ENCODE data around the gene ZBTB1. TPM values are rescaled to one million over a fixed set of nuclear protein-coding genes. Genes with fewer than 3 reads are reported as not detected.

The ZBTB1 gene
- 10 to 100 TPM in 2 of 4 donors, 1 to 10 TPM in 2; 6.2 to 44.2 (median 10.8) TPM for polyA plus RNA-seq
- long read RNA-seq, donor 1, result 0 reads
- long read RNA-seq, donor 2, result 0 reads
- long read RNA-seq, donor 3, partial matches to known transcripts, result 0 of 1 reads
- long read RNA-seq, donor 3, other reads (novel, unspliced or antisense), result 0 of 1 reads
- long read RNA-seq, donor 4, result 0 reads
- long read RNA-seq, donor 5, partial matches to known transcripts, result 5 of 5 reads
- long read RNA-seq, donor 5, other reads (novel, unspliced or antisense), result 0 of 5 reads
- long read RNA-seq, donor 6, partial matches to known transcripts, result 6 of 6 reads
- long read RNA-seq, donor 6, other reads (novel, unspliced or antisense), result 0 of 6 reads
- long read RNA-seq, donor 7, result 0 reads
- long read RNA-seq, donor 8, result 0 reads
- long read RNA-seq, donor 9, result 0 reads
- long read RNA-seq, donor 10, full-length matches to known transcripts, result 1 of 16 reads
- long read RNA-seq, donor 10, partial matches to known transcripts, result 15 of 16 reads
- long read RNA-seq, donor 10, other reads (novel, unspliced or antisense), result 0 of 16 reads

DNA sequence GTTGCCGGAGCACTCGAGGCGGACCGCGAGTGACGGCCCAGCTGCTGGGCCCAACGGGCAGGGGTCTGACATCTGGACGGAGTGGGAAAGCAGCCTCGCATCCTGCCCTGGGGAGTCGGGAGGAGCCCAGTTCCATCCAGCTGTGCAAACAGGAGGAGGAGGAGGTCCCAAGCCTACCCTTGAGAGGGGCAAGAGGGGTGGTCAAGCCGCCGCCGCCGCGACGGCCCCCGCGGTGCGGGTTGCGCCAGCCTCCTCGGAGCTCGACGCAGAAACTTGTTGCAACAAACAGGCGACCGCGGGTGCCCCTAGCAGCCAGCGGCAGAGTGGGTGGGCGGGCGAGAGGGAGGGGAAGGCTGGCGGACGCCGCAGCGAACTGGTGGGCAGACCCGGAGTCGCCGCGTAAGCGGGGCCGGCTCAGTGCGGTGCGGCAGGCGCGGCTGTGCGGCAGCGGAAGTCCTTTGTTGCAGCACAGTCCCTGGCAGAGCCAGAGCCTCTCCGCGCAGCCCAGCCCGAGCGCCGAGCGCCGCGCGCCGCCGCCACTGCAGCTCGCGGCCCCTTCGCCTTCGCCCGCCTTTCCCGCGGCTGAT, at the start of gene ZBTB1:
ZBTB1 (plus strand) TSS at position 461 of the 587 bp plus-strand sequence. CDS start 16,735 bp downstream, outside the sequence.
- no peak for FAIRE-seq
- WGBS, 3 donors, result 0 to 1% (median 0%) methylated on average over 36 to 63 of the region's 63 CpGs
- no peaks in the 10 kb centered on the region for H3K27me3 ChIP-seq (ENCODE audit: control insufficient read depth in 3 of 3, insufficient read depth in 3 of 3, low read length in 3 of 3)
- peak within 1 kb of the TSS; percentile 91 to 99 (median 92) for H3K4me3 ChIP-seq (ENCODE audit: low read depth in 1 of 3, low read length in 3 of 3)
- no peaks in the 10 kb centered on the region for H3K9me3 ChIP-seq (ENCODE audit: control insufficient read depth in 2 of 2, insufficient read depth in 1 of 2, low read depth in 1 of 2, low read length in 1 of 2)
- peaks cover 4 to 32% (median 30%) of the 10 kb centered on the region in 3 donors for H3K4me1 ChIP-seq (ENCODE audit: control insufficient read depth in 3 of 3, insufficient read depth in 2 of 3, low read depth in 1 of 3, low read length in 2 of 3)
- H3K27ac ChIP-seq (ENCODE audit: low read depth in 1 of 3, low read length in 2 of 3), result peak within 1 kb of the TSS; percentile 98 to 100 (median 100)
- DNase-seq, result peak; percentile 66 to 93
- H3K36me3 ChIP-seq (ENCODE audit: control insufficient read depth in 3 of 3, insufficient read depth in 2 of 3, low read depth in 1 of 3, low read length in 3 of 3), result no peaks in the 10 kb centered on the region

GRCh38 chr14:64459405-64460136, 45.0 kb upstream of the ZBTB1 start:
- Histone ChIP-seq H3K36me3 (ENCODE audit: control insufficient read depth in 3 of 3, insufficient read depth in 2 of 3, low read depth in 1 of 3, low read length in 3 of 3) (peaks cover 0 to 13% (median 7%) of the 10 kb centered on the region in 3 donors), H3K4me3 (ENCODE audit: low read depth in 1 of 3, low read length in 3 of 3) (no peak overlapping the region), H3K4me1 (ENCODE audit: control insufficient read depth in 3 of 3, insufficient read depth in 2 of 3, low read depth in 1 of 3, low read length in 2 of 3) (peaks cover 0 to 5% (median 0%) of the 10 kb centered on the region in 3 donors), H3K27ac (ENCODE audit: low read depth in 1 of 3, low read length in 2 of 3) (no peak overlapping the region), H3K27me3 (ENCODE audit: control insufficient read depth in 3 of 3, insufficient read depth in 3 of 3, low read length in 3 of 3) (no peaks in the 10 kb centered on the region), H3K9me3 (ENCODE audit: control insufficient read depth in 2 of 2, insufficient read depth in 1 of 2, low read depth in 1 of 2, low read length in 1 of 2) (no peaks in the 10 kb centered on the region)
- no peak for DNase-seq
- no peak for FAIRE-seq
- WGBS, 3 donors, result 74 to 85% (median 81%) methylated on average over 4 of the region's 4 CpGs

- Histone ChIP-seq H3K27me3 (ENCODE audit: control insufficient read depth in 3 of 3, insufficient read depth in 3 of 3, low read length in 3 of 3) (no peaks in the 10 kb centered on the region), H3K36me3 (ENCODE audit: control insufficient read depth in 3 of 3, insufficient read depth in 2 of 3, low read depth in 1 of 3, low read length in 3 of 3) (peaks cover 0 to 10% (median 2%) of the 10 kb centered on the region in 3 donors), H3K27ac (ENCODE audit: low read depth in 1 of 3, low read length in 2 of 3) (no peak overlapping the region), H3K4me3 (ENCODE audit: low read depth in 1 of 3, low read length in 3 of 3) (no peak overlapping the region), H3K9me3 (ENCODE audit: control insufficient read depth in 2 of 2, insufficient read depth in 1 of 2, low read depth in 1 of 2, low read length in 1 of 2) (no peaks in the 10 kb centered on the region), H3K4me1 (ENCODE audit: control insufficient read depth in 3 of 3, insufficient read depth in 2 of 3, low read depth in 1 of 3, low read length in 2 of 3) (peaks cover 0 to 7% (median 0%) of the 10 kb centered on the region in 3 donors)
- FAIRE-seq (no peak), DNase-seq (no peak)
- WGBS, 3 donors, result 85 to 88% (median 85%) methylated on average over 3 of the region's 3 CpGs
These were observed 43.3 kb upstream of the ZBTB1 start for GRCh38 chr14:64461221-64461620.

GRCh38 chr14:64463195-64463594, 41.4 kb upstream of the ZBTB1 start:
- Histone ChIP-seq H3K27me3 (ENCODE audit: control insufficient read depth in 3 of 3, insufficient read depth in 3 of 3, low read length in 3 of 3) (no peaks in the 10 kb centered on the region), H3K9me3 (ENCODE audit: control insufficient read depth in 2 of 2, insufficient read depth in 1 of 2, low read depth in 1 of 2, low read length in 1 of 2) (no peaks in the 10 kb centered on the region), H3K4me1 (ENCODE audit: control insufficient read depth in 3 of 3, insufficient read depth in 2 of 3, low read depth in 1 of 3, low read length in 2 of 3) (peaks cover 0 to 7% (median 0%) of the 10 kb centered on the region in 3 donors), H3K27ac (ENCODE audit: low read depth in 1 of 3, low read length in 2 of 3) (no peak overlapping the region), H3K36me3 (ENCODE audit: control insufficient read depth in 3 of 3, insufficient read depth in 2 of 3, low read depth in 1 of 3, low read length in 3 of 3) (peaks cover 0 to 6% (median 0%) of the 10 kb centered on the region in 3 donors), H3K4me3 (ENCODE audit: low read depth in 1 of 3, low read length in 3 of 3) (no peak overlapping the region)
- no peak for DNase-seq
- FAIRE-seq, result no peak
- 86 to 95% (median 93%) methylated on average over 2 of the region's 2 CpGs for WGBS, 3 donors

DNA sequence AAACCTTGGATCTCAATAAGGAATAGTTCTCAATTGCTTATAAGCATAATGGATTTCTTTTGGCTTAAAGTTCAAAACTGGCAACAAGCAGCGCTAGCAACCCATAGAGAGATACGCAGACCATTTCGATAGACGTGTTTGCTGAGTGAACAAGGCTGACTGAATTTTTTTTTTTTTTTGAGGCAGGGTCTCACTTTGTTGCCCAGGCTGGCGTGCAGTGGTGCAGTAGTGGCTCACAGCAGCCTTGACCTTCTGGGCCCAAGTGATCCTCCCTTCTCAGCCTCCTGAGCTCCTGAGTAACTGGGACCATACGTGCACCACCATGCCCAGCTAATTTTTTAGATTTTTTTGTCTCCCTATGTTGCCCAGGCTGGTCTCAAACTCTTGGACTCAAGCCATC, 40.7 kb upstream of the ZBTB1 start:
- no peaks in the 10 kb centered on the region for H3K27me3 ChIP-seq (ENCODE audit: control insufficient read depth in 3 of 3, insufficient read depth in 3 of 3, low read length in 3 of 3)
- FAIRE-seq, result no peak

GRCh38 chr14:64464651-64465050, 39.9 kb upstream of the ZBTB1 start:
- no peak for FAIRE-seq

More for the DNA sequence above, 40.7 kb upstream of the ZBTB1 start:
- no peak overlapping the region for H3K27ac ChIP-seq (ENCODE audit: low read depth in 1 of 3, low read length in 2 of 3)
- H3K36me3 ChIP-seq (ENCODE audit: control insufficient read depth in 3 of 3, insufficient read depth in 2 of 3, low read depth in 1 of 3, low read length in 3 of 3), result peaks cover 0 to 2% (median 0%) of the 10 kb centered on the region in 3 donors
- 93 to 96% (median 93%) methylated on average over 6 of the region's 6 CpGs for WGBS, 3 donors
- H3K9me3 ChIP-seq (ENCODE audit: control insufficient read depth in 2 of 2, insufficient read depth in 1 of 2, low read depth in 1 of 2, low read length in 1 of 2), result no peaks in the 10 kb centered on the region
- no peak for DNase-seq
- peaks cover 0 to 7% (median 0%) of the 10 kb centered on the region in 3 donors for H3K4me1 ChIP-seq (ENCODE audit: control insufficient read depth in 3 of 3, insufficient read depth in 2 of 3, low read depth in 1 of 3, low read length in 2 of 3)
- no peak overlapping the region for H3K4me3 ChIP-seq (ENCODE audit: low read depth in 1 of 3, low read length in 3 of 3)

DNA sequence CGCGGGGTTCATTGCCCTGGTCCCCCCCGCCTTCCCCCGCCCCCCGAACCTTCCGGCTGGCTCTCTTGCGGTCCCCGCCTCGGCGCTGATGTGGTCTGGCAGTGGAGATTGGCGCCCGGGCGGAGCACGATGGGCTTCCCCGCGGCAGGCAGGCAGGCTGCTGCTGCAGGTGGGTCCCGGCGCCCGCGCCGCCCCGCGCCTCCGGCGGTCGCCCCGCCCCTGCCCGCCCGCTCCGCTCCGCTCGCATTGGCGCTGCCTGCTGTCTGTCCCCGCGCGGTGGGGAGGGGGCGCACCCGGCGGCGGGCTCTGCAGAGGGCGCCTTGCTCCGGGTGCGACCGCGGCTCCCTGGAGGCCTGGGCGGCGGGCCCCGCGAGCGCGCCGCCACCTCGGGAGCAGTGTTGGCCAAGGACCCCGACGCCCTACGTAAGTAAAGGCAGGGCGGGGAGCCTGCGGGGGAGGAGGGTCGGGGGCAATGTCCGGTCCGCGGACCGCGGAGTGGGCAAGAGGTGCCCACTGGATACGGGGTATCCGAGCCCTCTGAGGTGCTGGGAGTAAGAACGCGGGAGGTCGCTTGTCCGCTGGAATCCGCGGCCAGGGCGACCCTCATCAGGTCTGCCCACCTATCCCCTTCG, 39.3 kb upstream of the ZBTB1 start, which contains the start of gene AKAP5:
AKAP5 (plus strand) TSS at position 309 of the 632 bp plus-strand sequence. CDS start 2,896 bp downstream, outside the sequence.
- H3K4me3 ChIP-seq (ENCODE audit: low read depth in 1 of 3, low read length in 3 of 3), result peak within 1 kb of the TSS; percentile 64 to 85 (median 65)
- H3K4me1 ChIP-seq (ENCODE audit: control insufficient read depth in 3 of 3, insufficient read depth in 2 of 3, low read depth in 1 of 3, low read length in 2 of 3), result peaks cover 0 to 7% (median 0%) of the 10 kb centered on the region in 3 donors
- no peaks in the 10 kb centered on the region for H3K27me3 ChIP-seq (ENCODE audit: control insufficient read depth in 3 of 3, insufficient read depth in 3 of 3, low read length in 3 of 3)
- H3K27ac ChIP-seq (ENCODE audit: low read depth in 1 of 3, low read length in 2 of 3), result peak within 1 kb of the TSS; percentile 24 to 52 (median 33)
- peak; percentile 27 to 83 for DNase-seq
- no peak for FAIRE-seq
- H3K9me3 ChIP-seq (ENCODE audit: control insufficient read depth in 2 of 2, insufficient read depth in 1 of 2, low read depth in 1 of 2, low read length in 1 of 2), result no peaks in the 10 kb centered on the region
- 1% methylated on average over 24 to 74 of the region's 74 CpGs for WGBS, 3 donors
- peaks cover 0 to 2% (median 0%) of the 10 kb centered on the region in 3 donors for H3K36me3 ChIP-seq (ENCODE audit: control insufficient read depth in 3 of 3, insufficient read depth in 2 of 3, low read depth in 1 of 3, low read length in 3 of 3)

More at GRCh38 chr14:64464651-64465050, 39.9 kb upstream of the ZBTB1 start:
- peak overlapping the region in 2 of 3 donors; percentile 65 to 85 for H3K4me3 ChIP-seq (ENCODE audit: low read depth in 1 of 3, low read length in 3 of 3)
- no peak overlapping the region for H3K27ac ChIP-seq (ENCODE audit: low read depth in 1 of 3, low read length in 2 of 3)
- DNase-seq, result peak; percentile 32 to 34
- H3K36me3 ChIP-seq (ENCODE audit: control insufficient read depth in 3 of 3, insufficient read depth in 2 of 3, low read depth in 1 of 3, low read length in 3 of 3), result peaks cover 0 to 2% (median 0%) of the 10 kb centered on the region in 3 donors
- 4 to 14% (median 4%) methylated on average over 6 of the region's 6 CpGs for WGBS, 3 donors
- peaks cover 0 to 7% (median 0%) of the 10 kb centered on the region in 3 donors for H3K4me1 ChIP-seq (ENCODE audit: control insufficient read depth in 3 of 3, insufficient read depth in 2 of 3, low read depth in 1 of 3, low read length in 2 of 3)
- H3K9me3 ChIP-seq (ENCODE audit: control insufficient read depth in 2 of 2, insufficient read depth in 1 of 2, low read depth in 1 of 2, low read length in 1 of 2), result no peaks in the 10 kb centered on the region
- H3K27me3 ChIP-seq (ENCODE audit: control insufficient read depth in 3 of 3, insufficient read depth in 3 of 3, low read length in 3 of 3), result no peaks in the 10 kb centered on the region
